GM12874 (cell line): ENCODE results near the gene CCR5.

ENCODE experiments used
- TF ChIP-seq, protein P1 (sequence below): IDR thresholded peaks from 2 replicates; pipeline ENCODE4 v1.5.1; 2011; ENCODE audit warnings: low read depth, mild to moderate bottlenecking, control low read depth, low read length, moderate library complexity; ENCODE audit not compliant: insufficient read depth

CCR5 gene

GRCh38 chr3:46338840-46339239 lies 31.9 kb upstream of the CCR5 start:
- TF ChIP-seq, protein P1, sequence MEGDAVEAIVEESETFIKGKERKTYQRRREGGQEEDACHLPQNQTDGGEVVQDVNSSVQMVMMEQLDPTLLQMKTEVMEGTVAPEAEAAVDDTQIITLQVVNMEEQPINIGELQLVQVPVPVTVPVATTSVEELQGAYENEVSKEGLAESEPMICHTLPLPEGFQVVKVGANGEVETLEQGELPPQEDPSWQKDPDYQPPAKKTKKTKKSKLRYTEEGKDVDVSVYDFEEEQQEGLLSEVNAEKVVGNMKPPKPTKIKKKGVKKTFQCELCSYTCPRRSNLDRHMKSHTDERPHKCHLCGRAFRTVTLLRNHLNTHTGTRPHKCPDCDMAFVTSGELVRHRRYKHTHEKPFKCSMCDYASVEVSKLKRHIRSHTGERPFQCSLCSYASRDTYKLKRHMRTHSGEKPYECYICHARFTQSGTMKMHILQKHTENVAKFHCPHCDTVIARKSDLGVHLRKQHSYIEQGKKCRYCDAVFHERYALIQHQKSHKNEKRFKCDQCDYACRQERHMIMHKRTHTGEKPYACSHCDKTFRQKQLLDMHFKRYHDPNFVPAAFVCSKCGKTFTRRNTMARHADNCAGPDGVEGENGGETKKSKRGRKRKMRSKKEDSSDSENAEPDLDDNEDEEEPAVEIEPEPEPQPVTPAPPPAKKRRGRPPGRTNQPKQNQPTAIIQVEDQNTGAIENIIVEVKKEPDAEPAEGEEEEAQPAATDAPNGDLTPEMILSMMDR: no peak

- TF ChIP-seq, protein P1: no peak
Observed at GRCh38 chr3:46344476-46344875, 26.3 kb upstream of the CCR5 start.

GRCh38 chr3:46348823-46349482 lies 21.8 kb upstream of the CCR5 start:
- TF ChIP-seq, protein P1: no peak

DNA sequence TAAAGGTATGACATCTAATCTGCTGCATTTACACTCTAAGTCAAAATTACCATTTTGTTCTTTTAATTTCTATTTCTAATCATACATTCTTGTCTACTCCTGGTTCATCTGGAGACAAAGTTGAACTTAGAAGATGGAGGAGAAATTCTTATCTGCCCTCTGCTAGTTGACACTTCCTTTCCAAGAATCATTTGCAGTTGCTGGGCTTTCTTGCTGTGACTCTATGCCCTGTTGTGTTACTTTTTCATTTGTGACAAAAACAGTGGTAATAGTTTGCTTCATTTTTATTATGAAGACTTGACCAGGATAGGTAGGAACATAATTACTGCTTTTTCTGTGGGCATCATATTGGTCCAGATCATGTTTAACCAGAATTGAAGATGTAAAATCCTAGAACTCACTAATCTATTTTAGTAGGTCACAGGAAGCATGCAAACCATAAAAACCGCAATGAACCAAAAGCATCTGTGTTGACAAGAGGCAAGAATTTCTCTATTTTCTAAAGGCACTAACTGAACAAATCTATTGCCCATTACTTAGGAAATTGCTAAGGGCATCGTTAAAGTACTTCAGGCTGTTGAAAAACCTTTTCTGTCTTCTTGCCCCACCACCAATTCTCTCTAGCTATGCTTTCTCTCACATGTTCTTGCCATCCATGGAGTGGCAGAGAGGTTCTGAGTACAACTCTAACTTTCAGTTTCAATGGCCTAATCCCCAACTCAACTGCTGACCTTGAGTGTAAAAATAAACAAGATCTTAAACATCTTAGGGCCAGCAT lies 21.1 kb upstream of the CCR5 start:
- TF ChIP-seq, protein P1: no peak

- TF ChIP-seq, protein P1: no peak
Observed at GRCh38 chr3:46350262-46350565, 20.5 kb upstream of the CCR5 start.

GRCh38 chr3:46351646-46352045 lies 19.1 kb upstream of the CCR5 start:
- TF ChIP-seq, protein P1: no peak

DNA sequence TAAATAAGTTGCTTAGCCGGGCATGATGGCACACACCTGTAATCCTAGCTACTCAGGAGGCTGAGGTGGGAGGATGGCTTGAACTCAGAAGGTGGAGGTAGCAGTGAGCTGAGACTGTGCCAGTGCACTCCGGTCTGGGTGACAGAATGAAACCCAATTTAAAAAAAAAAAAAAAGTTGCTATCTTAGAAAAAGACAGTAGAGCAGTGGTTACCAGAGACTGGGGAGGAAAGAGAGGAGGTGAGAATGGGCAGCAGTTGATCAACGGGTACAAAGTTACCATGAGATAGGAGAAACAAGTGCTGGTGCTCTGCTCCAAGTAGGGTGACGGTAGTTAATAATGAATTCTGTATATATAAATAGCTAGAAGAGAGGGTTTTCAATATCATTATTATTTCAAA lies 17.7 kb upstream of the CCR5 start:
- TF ChIP-seq, protein P1: no peak
